ENCODE results near the gene C19orf73.

The C19orf73 gene

GRCh38 chr19:49070416-49070815 lies 48.5 kb downstream of the C19orf73 start:
- DNase-seq (ENCODE audit: low read depth in 2 of 3, low spot score in 1 of 3): no peak

GRCh38 chr19:49069026-49069425 lies 49.9 kb downstream of the C19orf73 start:
- DNase-seq (ENCODE audit: low read depth in 2 of 3, low spot score in 1 of 3): no peak

Data from stimulated activated CD4-positive, alpha-beta T cell treated with anti-CD3 and anti-CD28 coated beads, Interleukin-12 subunit alpha, Interleukin-12 subunit beta, amount 100 ng/mL, for 48 hours (primary cell).